Liver (tissue), 9 donors: ENCODE data around the gene SNN. TPM values are rescaled to one million over a fixed set of nuclear protein-coding genes. Genes with fewer than 3 reads are reported as not detected.

ENCODE experiments used
- DNase-seq: peaks from one replicate; pipeline ENCODE4 v3.0.0-alpha.2; 2017; ENCODE audit warnings: low spot score
- H3K27ac ChIP-seq, 2 donors: one replicate each; pipeline ENCODE4 v1.7.0; 2013; ENCODE audit warnings: inconsistent platforms in 2 of 2, low read length in 2 of 2, control low read depth in 1 of 2, low read depth in 1 of 2, mild to moderate bottlenecking in 1 of 2
- H3K27me3 ChIP-seq, 4 donors: one replicate each; pipeline versions ENCODE4 v1.6.1 to v1.7.0; 2013; ENCODE audit warnings: low read length in 3 of 4, inconsistent platforms in 1 of 4, mild to moderate bottlenecking in 1 of 4, moderate library complexity in 1 of 4; ENCODE audit not compliant: control insufficient read depth in 4 of 4, insufficient read depth in 4 of 4
- H3K36me3 ChIP-seq, 4 donors: one replicate each; pipeline versions ENCODE4 v1.6.1 to v1.7.0; 2013; ENCODE audit warnings: low read length in 3 of 4, mild to moderate bottlenecking in 3 of 4, low read depth in 1 of 4, moderate library complexity in 1 of 4; ENCODE audit not compliant: control insufficient read depth in 4 of 4, insufficient read depth in 3 of 4
- H3K4me1 ChIP-seq, 4 donors: one replicate each; pipeline versions ENCODE4 v1.6.1 to v1.7.0; 2013; ENCODE audit warnings: low read length in 3 of 4, mild to moderate bottlenecking in 3 of 4, moderate library complexity in 1 of 4; ENCODE audit not compliant: control insufficient read depth in 4 of 4, insufficient read depth in 4 of 4
- H3K4me3 ChIP-seq, 3 donors: one replicate each; pipeline versions ENCODE4 v1.6.1 to v1.7.0; 2013; ENCODE audit warnings: low read length in 3 of 3, control low read depth in 1 of 3, low read depth in 1 of 3, mild to moderate bottlenecking in 1 of 3
- H3K9ac ChIP-seq, 2 donors: one replicate each; pipeline ENCODE4 v1.7.0; 2013; ENCODE audit warnings: low read length in 2 of 2, mild to moderate bottlenecking in 2 of 2, moderate library complexity in 2 of 2, control low read depth in 1 of 2, low read depth in 1 of 2
- H3K9me3 ChIP-seq, 4 donors: one replicate each; pipeline versions ENCODE4 v1.6.1 to v1.7.0; 2013; ENCODE audit warnings: low read length in 3 of 4; ENCODE audit not compliant: control insufficient read depth in 4 of 4
- EGR1 ChIP-seq, 2 donors: IDR thresholded peaks; 2 replicates each; pipeline ENCODE4 v1.6.1; 2016 to 2018; ENCODE audit warnings: antibody characterized with exemption in 2 of 2, low read depth in 2 of 2
- FOXA1 ChIP-seq: IDR thresholded peaks from 2 replicates; pipeline ENCODE4 v1.6.1; 2016; ENCODE audit warnings: antibody characterized with exemption
- FOXA2 ChIP-seq: IDR thresholded peaks from 2 replicates; pipeline ENCODE4 v1.6.1; 2016; ENCODE audit warnings: antibody characterized with exemption
- GABPA ChIP-seq, 2 donors: IDR thresholded peaks in 1 of 2; conservative IDR thresholded peaks in 1 of 2; 2 replicates each; pipeline ENCODE4 v1.6.1; 2016; ENCODE audit warnings: antibody characterized with exemption in 2 of 2, mild to moderate bottlenecking in 1 of 2, moderate library complexity in 1 of 2
- HNF4A ChIP-seq, 2 donors: conservative IDR thresholded peaks; 2 replicates each; pipeline ENCODE4 v1.6.1; 2016; ENCODE audit warnings: antibody characterized with exemption in 2 of 2, mild to moderate bottlenecking in 2 of 2
- HNF4G ChIP-seq: IDR thresholded peaks from 2 replicates; pipeline ENCODE4 v1.6.1; 2016; ENCODE audit warnings: antibody characterized with exemption
- JUND ChIP-seq, 2 donors: IDR thresholded peaks; 2 replicates each; pipeline ENCODE4 v1.6.1; 2016; ENCODE audit warnings: antibody characterized with exemption in 2 of 2
- RAD21 ChIP-seq, 2 donors: IDR thresholded peaks; 2 replicates each; pipeline ENCODE4 v1.6.1; 2016; ENCODE audit warnings: antibody characterized with exemption in 2 of 2, mild to moderate bottlenecking in 2 of 2
- RXRA ChIP-seq, 2 donors: IDR thresholded peaks; 2 replicates each; pipeline ENCODE4 v1.6.1; 2017 to 2018; ENCODE audit warnings: antibody characterized with exemption in 2 of 2, mild to moderate bottlenecking in 1 of 2
- SP1 ChIP-seq: IDR thresholded peaks from 2 replicates; pipeline ENCODE4 v1.6.1; 2018; ENCODE audit warnings: antibody characterized with exemption, mild to moderate bottlenecking
- YY1 ChIP-seq: IDR thresholded peaks from 2 replicates; pipeline ENCODE4 v1.6.1; 2016; ENCODE audit warnings: antibody characterized with exemption, mild to moderate bottlenecking
- WGBS: extraction: QIAGEN DNeasy Blood & Tissue Kit; methylation state at CpG from one replicate; pipeline ENCODE4 v1.1.7; 2013; 5-methylcytosine and 5-hydroxymethylcytosine counted together
- polyA plus RNA-seq, 2 donors: library from polyadenylated mRNA; stranded (reverse) in 1 of 2; unstranded in 1 of 2; fragments of 200-250 nt in 1 of 2; fragments of >200 nt in 1 of 2; fragmentation: Nextera tagmentation in 1 of 2; extraction: Ambion mirVana in 1 of 2; gene quantifications; one replicate each; pipeline versions ENCODE4 v1.2.1 to v1.2.3, GENCODE V29; 2013 to 2015
- total RNA-seq, 2 donors: library from RNA; depleted of rRNA; stranded (reverse); fragments of >200 nt; gene quantifications; one replicate each; pipeline ENCODE4 v1.2.3, GENCODE V29; 2014
- TF ChIP-seq, protein P1 (sequence below): IDR thresholded peaks from 2 replicates; pipeline ENCODE4 v1.6.1; 2016; ENCODE audit warnings: antibody characterized with exemption
- TF ChIP-seq, protein P2 (sequence below): IDR thresholded peaks from 2 replicates; pipeline ENCODE4 v1.6.1; 2016; ENCODE audit warnings: antibody characterized with exemption
- TF ChIP-seq, protein P3 (sequence below): IDR thresholded peaks from 2 replicates; pipeline ENCODE4 v1.6.1; 2016; ENCODE audit warnings: antibody characterized with exemption
- TF ChIP-seq, protein P4 (sequence below): fragments of 150-350 bp; IDR thresholded peaks from 2 replicates; pipeline ENCODE4 v1.5.1; 2017; ENCODE audit warnings: improper control_type of control experiment, low read depth, low read length; ENCODE audit not compliant: missing input control
- donor health status: healthy.
- donor health status: healthy.
- donor health status: healthy.
- donor health status: healthy.
- donor health status: healthy.

The SNN gene
- total and polyA plus RNA-seq, 4 donors: 2.5 to 6.2 (median 5.3) TPM

DNA sequence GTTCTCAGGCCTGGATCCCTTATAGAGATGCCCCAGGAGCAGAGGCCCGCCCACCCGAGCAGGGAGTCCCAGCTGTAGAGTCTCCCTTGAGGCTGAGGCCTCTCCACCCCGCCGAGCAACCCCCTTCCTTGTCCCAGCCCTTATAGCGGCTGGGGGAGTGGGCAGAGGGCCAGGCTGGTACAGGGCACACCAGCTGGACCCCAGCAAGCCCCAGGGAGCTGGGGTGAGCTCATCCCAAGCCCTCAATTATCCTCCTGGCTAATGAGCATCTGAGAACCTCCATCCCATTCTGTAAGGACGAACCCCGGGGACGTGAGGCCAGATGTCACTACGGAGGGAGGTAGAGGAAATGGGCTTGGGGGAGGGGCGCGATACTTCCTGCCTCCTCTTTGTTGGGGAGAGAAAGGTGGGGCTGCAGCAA is 3.2 kb upstream of the SNN start:
- H3K27me3 ChIP-seq: no peaks in the 10 kb centered on the region
- no peak for TF ChIP-seq SP1
- 65% methylated on average over 11 of the region's 11 CpGs for WGBS
- no peak overlapping the region for H3K9ac ChIP-seq
- no peak overlapping the region for H3K27ac ChIP-seq
- H3K4me3 ChIP-seq: no peak overlapping the region
- no peak for DNase-seq
- H3K9me3 ChIP-seq: no peaks in the 10 kb centered on the region
- peaks cover 0 to 13% (median 4%) of the 10 kb centered on the region in 4 donors for H3K4me1 ChIP-seq
- no peaks in the 10 kb centered on the region for H3K36me3 ChIP-seq

DNA sequence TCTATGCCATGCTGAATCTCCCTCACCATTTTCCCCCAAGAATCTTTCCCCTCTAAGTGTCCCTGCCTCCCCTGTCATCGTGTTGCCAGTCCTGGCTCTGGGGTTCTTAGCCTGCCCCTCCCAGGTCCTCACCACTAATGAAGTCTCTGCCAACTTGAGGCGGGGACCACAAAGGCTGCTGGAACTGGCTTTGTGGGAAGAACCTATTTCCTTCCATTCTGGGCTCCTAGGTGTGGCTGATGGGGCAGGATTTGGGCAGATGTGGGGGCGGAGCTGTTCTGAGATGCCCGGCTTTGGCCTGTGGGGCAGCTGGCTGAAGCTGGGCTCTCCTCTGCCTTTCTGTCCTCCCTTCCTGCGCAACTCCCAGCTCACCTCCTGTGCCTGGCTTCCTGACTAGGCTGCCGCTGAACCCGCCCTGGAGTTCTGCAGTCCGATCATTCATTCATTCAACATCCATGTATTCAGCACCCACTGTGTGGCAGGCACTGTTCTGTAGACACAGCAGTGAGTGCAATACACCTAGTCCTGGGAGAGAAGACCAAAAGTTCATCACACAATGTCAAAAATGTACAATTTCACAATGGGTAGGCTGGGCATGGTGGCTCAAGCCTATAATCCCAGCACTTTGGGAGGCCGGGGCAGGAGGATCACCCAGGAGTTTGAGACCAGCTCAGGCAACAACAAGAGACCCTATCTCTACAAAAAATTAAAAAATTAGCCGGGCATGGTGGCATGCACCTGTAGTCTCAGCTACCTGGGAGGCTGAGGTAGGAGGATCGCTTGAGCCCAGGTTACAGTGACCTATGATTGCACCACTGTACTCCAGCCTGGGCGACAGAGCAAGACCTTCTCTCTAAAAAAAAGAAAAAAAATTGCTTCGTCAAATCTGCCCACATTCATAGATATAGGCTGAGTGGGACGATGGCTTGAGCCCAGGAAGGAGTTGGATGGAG is 1.9 kb upstream of the SNN start:
- Histone ChIP-seq H3K9ac (no peak overlapping the region), H3K27me3 (no peaks in the 10 kb centered on the region), H3K4me1 (peaks cover 0 to 21% (median 4%) of the 10 kb centered on the region in 4 donors), H3K36me3 (no peaks in the 10 kb centered on the region), H3K4me3 (no peak overlapping the region), H3K27ac (no peak overlapping the region), H3K9me3 (no peaks in the 10 kb centered on the region)
- 88% methylated on average over 14 of the region's 14 CpGs for WGBS
- no peak for DNase-seq
- TF ChIP-seq FOXA1 (no peak), EGR1 (IDR thresholded peaks at IDR 0.05; ENCODE audit: low read depth in 2 of 2) (no peak), RXRA (IDR thresholded peaks at IDR 0.05) (no peak), FOXA2 (no peak), YY1 (no peak), GABPA (IDR thresholded peaks at IDR 0.05 in 1 of 2, conservative IDR thresholded peaks at IDR 0.05 in 1 of 2) (no peak), HNF4A (conservative IDR thresholded peaks at IDR 0.05) (no peak), RAD21 (IDR thresholded peaks at IDR 0.05) (no peak), JUND (IDR thresholded peaks at IDR 0.05) (no peak), HNF4G (no peak)
- TF ChIP-seq, protein P1, sequence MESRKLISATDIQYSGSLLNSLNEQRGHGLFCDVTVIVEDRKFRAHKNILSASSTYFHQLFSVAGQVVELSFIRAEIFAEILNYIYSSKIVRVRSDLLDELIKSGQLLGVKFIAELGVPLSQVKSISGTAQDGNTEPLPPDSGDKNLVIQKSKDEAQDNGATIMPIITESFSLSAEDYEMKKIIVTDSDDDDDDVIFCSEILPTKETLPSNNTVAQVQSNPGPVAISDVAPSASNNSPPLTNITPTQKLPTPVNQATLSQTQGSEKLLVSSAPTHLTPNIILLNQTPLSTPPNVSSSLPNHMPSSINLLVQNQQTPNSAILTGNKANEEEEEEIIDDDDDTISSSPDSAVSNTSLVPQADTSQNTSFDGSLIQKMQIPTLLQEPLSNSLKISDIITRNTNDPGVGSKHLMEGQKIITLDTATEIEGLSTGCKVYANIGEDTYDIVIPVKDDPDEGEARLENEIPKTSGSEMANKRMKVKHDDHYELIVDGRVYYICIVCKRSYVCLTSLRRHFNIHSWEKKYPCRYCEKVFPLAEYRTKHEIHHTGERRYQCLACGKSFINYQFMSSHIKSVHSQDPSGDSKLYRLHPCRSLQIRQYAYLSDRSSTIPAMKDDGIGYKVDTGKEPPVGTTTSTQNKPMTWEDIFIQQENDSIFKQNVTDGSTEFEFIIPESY: no peak
- TF ChIP-seq, protein P2, sequence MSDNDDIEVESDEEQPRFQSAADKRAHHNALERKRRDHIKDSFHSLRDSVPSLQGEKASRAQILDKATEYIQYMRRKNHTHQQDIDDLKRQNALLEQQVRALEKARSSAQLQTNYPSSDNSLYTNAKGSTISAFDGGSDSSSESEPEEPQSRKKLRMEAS: no peak
- TF ChIP-seq, protein P3, sequence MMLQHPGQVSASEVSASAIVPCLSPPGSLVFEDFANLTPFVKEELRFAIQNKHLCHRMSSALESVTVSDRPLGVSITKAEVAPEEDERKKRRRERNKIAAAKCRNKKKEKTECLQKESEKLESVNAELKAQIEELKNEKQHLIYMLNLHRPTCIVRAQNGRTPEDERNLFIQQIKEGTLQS: no peak
- TF ChIP-seq, protein P4, sequence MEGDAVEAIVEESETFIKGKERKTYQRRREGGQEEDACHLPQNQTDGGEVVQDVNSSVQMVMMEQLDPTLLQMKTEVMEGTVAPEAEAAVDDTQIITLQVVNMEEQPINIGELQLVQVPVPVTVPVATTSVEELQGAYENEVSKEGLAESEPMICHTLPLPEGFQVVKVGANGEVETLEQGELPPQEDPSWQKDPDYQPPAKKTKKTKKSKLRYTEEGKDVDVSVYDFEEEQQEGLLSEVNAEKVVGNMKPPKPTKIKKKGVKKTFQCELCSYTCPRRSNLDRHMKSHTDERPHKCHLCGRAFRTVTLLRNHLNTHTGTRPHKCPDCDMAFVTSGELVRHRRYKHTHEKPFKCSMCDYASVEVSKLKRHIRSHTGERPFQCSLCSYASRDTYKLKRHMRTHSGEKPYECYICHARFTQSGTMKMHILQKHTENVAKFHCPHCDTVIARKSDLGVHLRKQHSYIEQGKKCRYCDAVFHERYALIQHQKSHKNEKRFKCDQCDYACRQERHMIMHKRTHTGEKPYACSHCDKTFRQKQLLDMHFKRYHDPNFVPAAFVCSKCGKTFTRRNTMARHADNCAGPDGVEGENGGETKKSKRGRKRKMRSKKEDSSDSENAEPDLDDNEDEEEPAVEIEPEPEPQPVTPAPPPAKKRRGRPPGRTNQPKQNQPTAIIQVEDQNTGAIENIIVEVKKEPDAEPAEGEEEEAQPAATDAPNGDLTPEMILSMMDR: no peak
